G401.6 (cell line): ENCODE results near the gene NEDD4L.
"Not testable (repeated sequence)": the region's sequence is repeated elsewhere in the genome, so short reads cannot be mapped to it uniquely, and the experiment has no call there.

Experiments used
- FAIRE-seq: peaks from 2 replicates; lab custom pipeline; 2012; peaks lifted over from hg19 to GRCh38; lab: Jason Lieb, UNC

NEDD4L gene

DNA sequence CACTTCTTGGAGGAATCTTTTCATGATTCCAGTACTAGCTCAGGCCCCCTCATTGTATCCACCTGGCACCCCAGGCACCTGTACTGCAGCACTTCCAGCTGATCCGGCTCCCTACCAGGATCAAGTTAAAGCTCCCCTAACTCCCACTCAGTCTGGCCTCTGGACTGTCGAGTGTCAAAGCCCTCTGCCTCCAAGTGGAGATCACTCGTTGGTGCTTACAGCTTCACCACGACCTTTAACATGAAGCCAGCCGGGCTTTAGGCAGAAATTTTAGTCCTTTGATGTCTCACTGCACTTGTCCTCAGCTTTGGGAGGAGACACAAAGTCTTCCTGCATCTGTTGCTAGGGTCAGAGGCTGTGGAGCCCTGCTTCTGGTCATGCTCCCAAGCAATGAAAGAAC lies 387.2 kb downstream of the NEDD4L start:
- no peak for FAIRE-seq

DNA sequence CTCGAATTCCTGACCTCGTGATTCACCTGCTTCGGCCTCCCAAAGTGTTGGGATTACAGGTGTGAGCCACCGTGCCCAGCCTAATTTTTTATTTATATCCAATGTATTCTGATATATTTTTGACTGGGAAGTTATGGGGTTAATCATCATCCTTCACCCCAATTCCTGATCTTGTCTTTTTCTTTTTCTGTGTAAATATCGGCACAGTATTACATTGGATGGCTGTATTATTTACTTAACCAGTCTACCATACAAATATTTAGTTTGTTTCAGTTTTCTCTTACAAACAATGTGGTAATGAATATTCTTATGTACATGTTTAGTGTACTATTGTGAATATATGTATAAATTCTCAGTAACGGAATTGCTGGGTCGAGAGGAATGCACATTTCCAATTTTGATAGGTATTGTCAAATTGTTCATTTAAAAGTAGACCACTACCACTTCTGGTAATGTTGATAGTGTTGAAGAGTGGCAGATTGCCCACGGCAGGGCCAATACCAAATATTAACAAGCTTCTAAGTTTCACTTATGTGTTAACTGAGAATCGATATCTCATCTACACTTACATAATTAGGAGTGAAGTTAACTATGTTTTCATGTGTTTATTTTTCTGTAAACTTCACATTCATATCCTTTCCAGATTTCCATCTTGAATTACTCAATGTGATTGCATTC lies 388.2 kb downstream of the NEDD4L start:
- FAIRE-seq = no peak

DNA sequence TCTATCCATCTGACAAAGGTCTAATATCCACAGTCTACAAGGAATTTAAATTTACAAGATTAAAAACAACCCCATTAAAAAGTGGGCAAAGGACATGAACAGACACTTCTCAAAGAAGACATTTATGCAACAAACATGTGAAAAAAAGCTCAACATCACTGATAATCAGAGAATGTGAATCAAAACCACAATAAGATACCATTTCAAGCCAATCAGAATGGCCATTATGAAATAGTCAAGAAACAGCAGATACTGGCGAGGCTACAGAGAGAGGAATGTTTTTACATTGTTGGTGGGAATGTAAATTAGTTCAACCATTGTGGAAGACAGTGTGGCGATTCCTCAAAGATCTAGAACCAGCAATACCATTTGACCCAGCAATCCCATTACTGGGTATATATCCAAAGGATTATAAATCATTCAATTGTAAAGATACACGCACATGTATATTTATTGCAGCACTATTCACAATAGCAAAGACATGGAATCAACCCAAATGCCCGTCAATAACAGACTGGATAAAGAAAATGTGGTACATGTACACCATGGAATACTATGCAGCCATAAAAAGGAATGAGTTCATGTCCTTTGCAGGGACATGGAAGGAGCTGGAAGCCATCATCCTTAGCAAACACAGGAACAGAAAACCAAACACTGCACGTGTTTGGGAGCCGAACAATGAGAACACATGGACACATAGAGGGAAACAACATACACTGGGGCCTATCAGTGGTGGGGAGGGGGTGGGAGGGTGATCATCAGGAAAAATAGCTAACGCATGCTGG lies 391.4 kb downstream of the NEDD4L start:
- not testable (repeated sequence) for FAIRE-seq

DNA sequence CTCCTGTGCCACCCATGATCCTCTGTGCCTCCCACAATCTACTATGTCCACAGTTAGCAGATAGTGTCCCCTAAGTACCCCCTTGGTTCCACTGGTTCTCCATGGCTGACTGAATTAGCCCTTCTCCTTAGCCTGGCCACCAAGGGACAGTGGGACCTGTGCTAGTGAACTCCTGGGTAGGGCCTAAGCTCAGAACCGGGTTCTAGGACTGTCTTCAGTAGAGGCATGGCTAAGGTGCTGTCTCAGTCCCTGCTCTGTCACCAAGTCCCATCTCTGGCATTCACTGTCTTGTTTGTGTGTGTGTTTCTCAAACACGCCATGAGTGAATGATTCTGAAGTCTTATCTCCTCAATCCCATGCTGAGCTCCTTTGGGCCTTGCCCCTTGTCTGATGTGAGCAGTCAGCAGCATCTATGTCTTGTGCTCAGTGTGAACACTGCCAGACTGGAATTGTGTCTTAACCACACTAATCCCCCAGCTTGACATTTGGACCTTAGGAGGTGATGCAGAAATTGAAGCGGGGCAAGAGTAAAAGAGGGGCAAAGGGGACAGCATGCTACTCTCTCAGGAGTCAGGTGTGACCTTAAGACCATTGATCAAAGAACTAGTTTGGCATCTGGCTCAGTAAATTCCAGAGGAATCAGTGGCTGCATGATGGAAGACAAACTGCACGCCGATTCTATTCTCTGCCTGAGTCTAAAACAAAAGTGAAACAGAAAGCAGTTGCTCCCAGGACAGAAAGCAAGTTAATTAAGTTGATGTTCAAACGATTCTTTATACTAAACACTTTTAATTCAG lies 394.3 kb downstream of the NEDD4L start:
- FAIRE-seq = no peak

DNA sequence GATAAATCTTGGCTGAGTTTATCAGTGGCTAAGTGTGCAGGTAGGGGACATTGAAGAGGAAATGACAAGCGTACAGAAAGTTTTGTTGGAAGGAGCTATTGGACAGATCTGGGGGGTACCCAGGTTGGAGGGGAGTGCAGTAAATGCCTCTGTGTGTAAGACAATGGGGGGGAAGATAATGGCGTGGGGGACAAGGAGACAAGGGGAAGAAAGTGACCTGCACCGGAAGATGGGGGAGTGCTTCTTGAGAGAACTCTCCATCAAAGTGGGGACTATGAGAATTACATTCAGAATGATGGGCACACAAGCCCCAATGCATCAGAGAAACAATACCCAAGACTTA lies 394.9 kb downstream of the NEDD4L start:
- no peak for FAIRE-seq

DNA sequence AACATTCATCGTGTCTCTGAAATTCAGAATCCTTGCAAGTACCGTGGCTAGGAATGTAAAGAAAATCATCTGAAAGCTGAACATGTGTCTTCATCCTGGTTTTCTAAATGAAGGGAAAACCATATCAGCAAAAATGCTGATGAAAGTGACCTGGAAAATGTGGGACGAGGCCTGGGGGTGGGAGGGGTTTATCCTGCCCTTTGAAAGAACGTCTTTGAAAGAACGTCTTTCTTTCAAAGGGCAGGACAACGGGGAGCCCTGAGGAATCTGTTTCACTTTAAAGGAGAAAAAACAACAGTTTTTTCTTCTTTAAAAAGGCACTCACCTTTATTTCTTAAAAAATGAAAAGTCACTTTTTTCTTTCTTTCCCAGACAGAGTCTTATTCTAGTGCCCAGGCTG lies 399.6 kb downstream of the NEDD4L start:
- no peak for FAIRE-seq

DNA sequence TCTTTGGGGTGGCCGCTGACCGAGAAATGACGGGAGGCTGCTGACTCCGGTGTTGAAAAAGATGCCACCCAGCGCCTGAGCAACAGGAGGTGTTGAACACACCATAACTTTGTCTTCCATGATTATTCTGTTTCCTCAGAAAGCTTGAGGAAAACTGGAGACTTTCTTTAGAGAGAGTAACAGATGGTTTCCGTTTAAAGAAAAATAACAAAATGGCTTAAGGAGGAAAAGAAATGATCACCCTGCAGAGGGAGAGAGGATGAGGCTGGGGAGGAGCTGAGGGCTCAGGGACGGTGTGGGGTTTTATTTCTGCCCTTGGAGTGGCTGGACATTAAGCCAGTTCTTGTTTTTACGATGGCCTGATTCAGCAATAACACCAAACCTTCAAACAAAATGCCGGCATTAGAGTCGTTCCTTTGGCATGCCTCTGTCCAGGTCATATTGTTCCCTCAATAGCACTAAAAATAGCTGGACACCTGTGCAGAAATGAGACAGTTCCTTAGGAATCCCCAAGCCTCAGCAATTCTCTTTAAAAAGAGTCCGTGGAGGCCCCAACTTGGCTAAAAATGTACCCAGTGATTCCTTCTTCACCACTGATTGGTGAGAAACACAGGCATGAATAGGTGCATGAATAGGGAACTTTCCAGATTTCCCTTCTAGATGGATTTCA lies 402.5 kb downstream of the NEDD4L start:
- FAIRE-seq = no peak

DNA sequence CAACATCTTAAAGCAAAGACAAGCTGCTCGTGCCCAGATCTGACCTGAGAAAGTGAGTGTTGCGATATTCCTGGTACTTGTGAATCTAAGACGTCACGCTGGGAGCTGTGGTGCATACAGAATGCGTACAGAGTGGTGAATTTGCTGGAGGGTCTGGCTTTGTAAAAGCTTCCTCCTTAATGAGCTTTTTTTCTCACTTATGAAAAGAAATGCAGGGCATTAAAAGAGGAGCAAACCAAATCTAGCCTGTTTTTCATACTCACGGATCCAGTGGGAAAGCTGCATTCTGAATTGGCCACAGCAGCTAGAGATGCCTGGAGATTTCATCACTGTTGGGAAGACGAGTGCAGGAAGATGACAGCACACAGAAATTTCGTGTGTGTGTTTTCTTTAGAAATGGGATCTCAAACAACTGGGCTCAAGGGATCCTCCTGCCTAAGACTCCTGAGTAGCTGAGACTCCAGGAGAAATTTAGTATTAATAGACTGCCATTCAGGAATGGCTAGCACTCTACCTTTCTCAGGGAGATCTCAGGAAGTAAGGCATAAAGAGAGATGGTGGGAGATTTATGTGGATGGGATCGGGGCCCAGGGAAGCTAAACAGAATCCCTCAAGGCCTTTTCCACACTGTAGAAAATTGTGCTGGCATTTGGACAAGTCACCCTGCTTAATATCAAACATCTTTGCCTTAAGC lies 403.5 kb downstream of the NEDD4L start:
- no peak for FAIRE-seq

DNA sequence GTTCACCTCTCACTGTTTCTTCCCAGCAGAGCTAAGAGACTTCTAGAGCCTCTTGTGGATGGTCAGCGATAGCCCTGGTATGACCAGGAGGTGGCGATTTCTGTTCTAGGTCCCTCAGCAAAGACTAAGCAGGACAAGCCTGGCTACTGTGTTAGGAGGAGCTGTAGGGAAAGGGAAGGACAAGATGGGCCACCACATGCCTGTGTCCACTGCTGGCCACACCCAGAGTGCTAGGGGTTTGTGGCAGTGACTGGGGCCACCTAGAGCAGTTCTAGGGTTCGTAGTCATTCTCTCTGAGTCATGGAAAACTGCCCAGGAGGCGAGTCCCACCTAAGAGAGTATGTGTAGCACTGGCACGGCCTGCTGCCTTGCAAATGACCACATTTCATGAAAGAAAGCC lies 405.4 kb downstream of the NEDD4L start:
- FAIRE-seq = no peak
